ENCODE results near the gene MRPS2.

GRCh38 chr9:135480940-135481310, 19.6 kb upstream of the MRPS2 start:
- TF ChIP-seq CTCF (IDR thresholded peaks at IDR 0.05) (no peak), EZH2 (IDR thresholded peaks at IDR 0.05) (no peak)

Measured in neural progenitor cell (in vitro differentiated cells).